ENCODE data around the gene YIF1A.
"Not testable (repeated sequence)": the region's sequence is repeated elsewhere in the genome, so short reads cannot be mapped to it uniquely, and the experiment has no call there.

The YIF1A gene

DNA sequence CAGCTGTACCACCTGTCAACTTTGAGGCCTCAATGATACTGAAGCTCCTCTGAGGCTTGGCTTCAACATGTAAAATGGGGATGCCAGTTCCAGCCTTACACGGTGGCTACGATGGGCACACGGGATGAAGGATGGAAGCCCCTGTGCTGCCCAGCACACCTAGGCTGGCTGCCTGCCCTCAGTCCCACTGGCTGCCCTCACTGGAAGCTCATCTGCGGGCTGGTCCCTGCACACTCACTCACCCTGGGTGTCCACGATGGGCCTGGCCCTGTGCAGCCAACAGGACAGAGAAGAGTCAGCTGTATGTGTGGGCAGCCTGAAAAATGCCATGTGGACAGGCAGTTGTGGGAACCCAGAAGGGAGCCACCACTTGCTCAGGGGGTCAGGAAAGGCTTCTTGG is 2.2 kb downstream of the YIF1A start:
- no peak for DNase-seq (ENCODE audit: low read depth)

DNA sequence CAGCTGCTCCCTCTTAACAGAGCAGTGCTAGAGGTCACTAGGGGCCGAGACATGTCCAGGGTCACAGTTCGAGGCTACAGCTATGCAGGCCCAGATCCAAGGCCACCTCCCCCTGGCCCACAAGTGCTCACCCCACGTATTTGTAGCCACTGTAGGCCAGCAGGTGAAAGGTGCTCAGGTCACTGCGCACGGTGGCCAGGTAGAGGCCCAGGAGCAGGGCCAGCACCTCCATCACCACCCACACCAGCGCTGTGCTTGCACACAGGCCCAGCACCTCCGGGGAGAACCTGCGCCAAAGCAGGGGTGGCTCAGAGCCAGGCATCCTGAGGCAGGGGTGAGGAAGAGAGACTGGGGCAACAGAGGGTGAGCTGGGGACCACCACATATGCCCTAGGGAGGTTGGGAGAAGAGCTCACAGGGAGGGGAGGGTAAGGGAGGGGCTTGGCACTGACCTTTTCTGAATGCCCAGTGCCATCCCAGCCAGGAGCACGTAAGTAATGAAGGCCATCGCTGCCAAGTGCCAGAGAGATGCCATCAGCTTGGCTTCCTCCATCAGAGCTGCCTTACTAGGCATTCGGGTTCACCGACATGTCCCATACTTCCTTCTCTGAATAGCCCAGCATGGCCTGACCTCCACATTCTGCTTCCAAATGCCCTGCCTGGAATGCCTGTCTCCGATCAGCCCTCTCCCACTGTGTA is 3.5 kb downstream of the YIF1A start:
- no peak for DNase-seq (ENCODE audit: low read depth)

- DNase-seq (ENCODE audit: low read depth), result no peak
Measured at GRCh38 chr11:66284526-66285078, 4.3 kb downstream of the YIF1A start.

- no peak for DNase-seq (ENCODE audit: low read depth)
Measured at GRCh38 chr11:66283461-66284105, 5.4 kb downstream of the YIF1A start.

GRCh38 chr11:66282468-66283455 is 6.2 kb downstream of the YIF1A start:
- DNase-seq (ENCODE audit: low read depth), result peak; percentile 100

- no peak for DNase-seq (ENCODE audit: low read depth)
Measured at GRCh38 chr11:66281776-66282467, 7.0 kb downstream of the YIF1A start.

DNA sequence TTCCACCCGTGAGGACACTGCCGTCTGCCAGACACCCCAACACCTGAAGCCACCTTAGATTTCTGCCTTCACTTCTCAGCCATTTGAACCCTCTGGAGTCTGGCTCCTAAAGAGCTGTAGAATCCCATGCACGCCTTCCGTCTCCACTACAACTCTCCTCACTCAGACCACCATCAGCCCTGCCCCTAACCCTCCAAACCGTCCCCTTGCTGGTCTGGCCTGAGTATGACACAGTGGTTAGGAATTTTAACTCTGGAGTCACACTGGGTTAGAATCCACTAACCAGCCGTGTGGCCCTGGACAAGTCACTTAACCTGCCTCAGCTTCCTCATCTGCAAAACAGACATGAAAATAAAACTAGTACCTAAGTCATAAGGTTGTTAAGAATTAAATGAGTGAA is 7.9 kb downstream of the YIF1A start:
- DNase-seq (ENCODE audit: low read depth), result no peak

DNA sequence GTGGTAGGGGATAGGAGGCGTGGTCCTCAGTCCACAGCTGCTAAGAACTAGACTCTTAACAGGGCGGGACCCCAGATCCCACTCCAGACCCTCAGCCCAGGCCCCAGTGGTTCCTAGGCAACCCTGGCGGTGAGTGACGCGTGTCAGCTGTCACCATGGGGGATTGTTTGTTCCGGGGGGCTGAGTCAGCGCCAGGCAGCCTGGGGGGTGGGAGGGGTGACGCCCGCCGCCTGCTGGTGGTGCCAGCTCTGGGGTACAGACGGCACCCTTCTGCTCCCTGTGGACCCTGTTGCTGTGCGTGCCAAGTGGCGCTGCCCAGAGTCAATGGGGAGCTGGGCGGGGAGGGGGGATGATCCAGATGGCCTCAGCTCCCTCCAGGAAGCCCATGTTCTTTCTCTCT is 8.5 kb downstream of the YIF1A start:
- no peak for DNase-seq (ENCODE audit: low read depth)

DNA sequence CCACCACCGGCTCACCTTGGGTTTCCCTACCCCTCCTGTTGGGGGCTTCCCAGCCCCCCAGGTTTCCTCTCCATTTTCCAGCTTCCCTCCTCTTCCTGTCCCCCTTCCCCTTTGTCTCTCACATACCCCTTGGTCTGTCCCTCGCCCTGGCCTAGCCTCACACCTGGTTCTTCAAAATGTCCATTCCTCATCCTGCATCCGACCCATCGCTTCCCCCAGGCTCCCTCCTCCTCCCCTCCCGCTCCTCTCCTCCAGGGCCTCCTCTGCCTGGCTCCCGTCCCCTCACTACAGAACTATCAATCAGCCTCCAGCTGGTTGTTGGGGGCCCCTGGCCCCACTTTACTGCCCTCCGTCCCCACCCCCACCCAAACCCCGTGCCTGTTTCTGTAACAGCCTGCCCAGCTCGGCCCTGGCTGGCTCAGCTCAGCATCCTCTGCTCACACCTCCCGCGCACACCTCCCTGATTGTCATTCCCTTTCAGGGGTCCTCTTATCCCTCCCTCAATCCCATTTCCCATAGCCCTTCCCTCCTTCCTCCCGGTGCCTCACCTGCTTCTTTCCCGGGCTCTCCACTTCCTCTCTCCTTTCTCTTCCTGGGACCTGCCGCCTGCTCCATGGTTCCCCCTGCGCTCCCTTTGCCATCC is 9.7 kb downstream of the YIF1A start:
- DNase-seq (ENCODE audit: low read depth), result no peak

GRCh38 chr11:66278363-66279091 is 10.4 kb downstream of the YIF1A start:
- DNase-seq (ENCODE audit: low read depth), result no peak

DNA sequence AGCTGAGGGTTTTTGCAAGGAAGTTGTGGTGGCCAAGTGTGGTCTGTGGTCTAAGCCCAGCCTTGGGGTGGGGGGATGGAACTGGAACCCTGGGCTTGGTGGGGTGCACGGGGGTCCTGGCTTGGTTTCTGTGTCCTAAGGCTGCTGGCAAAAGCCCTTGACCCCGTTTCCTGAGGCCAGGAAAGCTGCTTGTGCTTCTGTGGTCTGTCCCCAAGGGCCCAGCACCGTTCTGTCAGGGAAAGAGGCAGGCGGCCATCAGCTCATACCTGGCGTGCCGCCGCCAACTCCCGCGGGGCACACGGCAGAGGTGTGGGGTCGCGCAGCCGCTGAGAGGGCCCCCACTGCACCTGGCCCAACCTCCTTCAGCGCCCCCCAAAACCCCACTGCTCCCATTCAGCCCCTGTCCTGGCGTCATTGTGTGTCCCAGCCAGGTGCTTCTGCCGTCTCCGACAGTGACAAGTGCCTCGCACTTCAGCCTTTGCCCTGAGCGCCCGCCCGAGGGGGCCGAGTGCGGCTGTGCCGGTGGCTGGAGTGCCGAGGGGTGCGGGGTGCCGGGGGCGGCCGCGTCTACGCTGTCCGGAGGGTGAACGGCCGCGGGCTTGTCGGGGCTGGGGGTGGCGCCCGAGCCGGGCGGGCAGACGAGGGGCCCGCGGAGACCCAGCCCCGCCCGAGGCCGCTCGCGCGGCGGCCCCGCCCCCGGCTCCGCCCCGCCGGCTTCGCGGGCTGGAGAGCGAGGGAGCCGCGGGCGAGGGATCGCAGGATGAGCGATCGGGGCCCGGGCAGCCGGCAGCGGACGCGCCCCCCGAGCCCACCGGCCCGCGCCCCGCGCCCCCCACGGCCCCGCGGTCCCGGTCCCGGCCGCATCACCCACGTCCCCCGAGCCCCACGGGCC is 11.2 kb downstream of the YIF1A start, which contains the start of gene CNIH2:
TSS of gene CNIH2 (plus strand) at position 705 of the 892 bp plus-strand sequence. CDS start 282 bp downstream, outside the sequence.
- no peak for DNase-seq (ENCODE audit: low read depth)

- not testable (repeated sequence) for DNase-seq (ENCODE audit: low read depth)
Measured at GRCh38 chr11:66277064-66277463, 11.9 kb downstream of the YIF1A start.

- not testable (repeated sequence) for DNase-seq (ENCODE audit: low read depth)
Measured at GRCh38 chr11:66276619-66277018, 12.3 kb downstream of the YIF1A start.

DNA sequence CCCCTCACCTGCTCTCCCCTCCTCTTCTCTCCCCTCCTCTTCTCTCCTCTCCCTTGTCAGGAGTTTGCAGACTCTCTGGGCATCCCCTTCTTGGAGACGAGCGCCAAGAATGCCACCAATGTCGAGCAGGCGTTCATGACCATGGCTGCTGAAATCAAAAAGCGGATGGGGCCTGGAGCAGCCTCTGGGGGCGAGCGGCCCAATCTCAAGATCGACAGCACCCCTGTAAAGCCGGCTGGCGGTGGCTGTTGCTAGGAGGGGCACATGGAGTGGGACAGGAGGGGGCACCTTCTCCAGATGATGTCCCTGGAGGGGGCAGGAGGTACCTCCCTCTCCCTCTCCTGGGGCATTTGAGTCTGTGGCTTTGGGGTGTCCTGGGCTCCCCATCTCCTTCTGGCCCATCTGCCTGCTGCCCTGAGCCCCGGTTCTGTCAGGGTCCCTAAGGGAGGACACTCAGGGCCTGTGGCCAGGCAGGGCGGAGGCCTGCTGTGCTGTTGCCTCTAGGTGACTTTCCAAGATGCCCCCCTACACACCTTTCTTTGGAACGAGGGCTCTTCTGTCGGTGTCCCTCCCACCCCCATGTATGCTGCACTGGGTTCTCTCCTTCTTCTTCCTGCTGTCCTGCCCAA is 12.8 kb downstream of the YIF1A start:
- DNase-seq (ENCODE audit: low read depth), result no peak

- DNase-seq (ENCODE audit: low read depth), result no peak
Measured at GRCh38 chr11:66275396-66275795, 13.5 kb downstream of the YIF1A start.

DNA sequence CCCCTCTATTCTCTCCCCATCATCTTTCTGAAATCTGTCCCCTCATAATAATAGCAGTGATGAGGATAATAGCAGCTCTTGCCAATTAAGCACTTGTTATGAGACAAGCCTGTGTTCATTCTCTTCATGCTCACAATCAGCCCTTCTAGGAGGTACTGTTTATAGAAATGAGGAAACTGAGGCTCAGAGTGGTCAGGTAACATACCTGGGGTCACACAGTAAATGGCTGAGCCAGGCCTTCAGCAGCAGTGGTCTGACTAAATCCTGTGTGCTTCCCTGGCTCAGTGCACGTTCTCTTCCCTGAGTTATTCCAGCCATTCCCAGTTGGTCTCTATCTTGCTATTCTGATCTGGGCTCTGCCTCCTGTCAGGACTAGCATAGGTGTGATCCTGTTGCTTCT is 14.7 kb downstream of the YIF1A start:
- DNase-seq (ENCODE audit: low read depth), result no peak

DNA sequence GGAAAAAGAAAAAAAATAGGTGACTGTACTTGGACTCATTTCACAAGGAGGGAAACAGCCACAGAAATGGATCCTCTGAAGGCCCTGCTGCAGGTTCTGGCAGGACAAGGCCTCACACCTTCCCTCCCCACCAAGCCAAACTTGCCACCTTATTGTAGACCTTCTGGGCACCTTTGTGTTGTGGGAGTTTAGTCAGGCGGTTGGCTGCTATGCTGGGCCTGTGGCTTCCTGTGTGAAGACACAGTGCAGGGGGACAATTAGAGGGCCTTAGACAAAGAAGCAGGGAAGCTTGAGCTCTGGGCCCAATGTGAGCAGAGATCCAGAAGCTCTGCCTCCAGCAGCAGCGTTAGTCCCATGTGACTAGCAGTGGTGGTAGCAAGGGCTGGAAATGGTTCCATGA is 16.3 kb downstream of the YIF1A start:
- DNase-seq (ENCODE audit: low read depth), result peak; percentile 41

DNA sequence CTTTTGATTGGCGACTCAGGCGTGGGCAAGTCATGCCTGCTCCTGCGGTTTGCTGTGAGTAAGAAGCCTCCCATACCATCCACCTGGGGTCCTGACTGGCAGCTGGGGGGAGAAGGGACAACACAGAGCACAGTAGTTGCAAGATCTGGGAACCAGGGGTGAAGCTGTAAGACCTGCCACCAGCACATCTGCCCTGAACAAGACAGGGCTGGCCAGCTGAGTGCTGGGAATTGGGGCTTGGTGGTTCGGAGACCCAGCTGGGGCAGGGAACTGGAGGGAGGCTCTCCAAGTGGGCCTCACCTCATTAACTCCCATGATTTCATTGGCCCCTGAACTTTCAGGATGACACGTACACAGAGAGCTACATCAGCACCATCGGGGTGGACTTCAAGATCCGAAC is 17.1 kb downstream of the YIF1A start:
- no peak for DNase-seq (ENCODE audit: low read depth)

Data from activated gamma-delta T cell treated with anti-CD3 and anti-CD28 coated beads, Interleukin-2, amount 50 U/mL, for 16 hours (primary cell).